ENCODE measurements around the gene MFRP.

Gene MFRP

DNA sequence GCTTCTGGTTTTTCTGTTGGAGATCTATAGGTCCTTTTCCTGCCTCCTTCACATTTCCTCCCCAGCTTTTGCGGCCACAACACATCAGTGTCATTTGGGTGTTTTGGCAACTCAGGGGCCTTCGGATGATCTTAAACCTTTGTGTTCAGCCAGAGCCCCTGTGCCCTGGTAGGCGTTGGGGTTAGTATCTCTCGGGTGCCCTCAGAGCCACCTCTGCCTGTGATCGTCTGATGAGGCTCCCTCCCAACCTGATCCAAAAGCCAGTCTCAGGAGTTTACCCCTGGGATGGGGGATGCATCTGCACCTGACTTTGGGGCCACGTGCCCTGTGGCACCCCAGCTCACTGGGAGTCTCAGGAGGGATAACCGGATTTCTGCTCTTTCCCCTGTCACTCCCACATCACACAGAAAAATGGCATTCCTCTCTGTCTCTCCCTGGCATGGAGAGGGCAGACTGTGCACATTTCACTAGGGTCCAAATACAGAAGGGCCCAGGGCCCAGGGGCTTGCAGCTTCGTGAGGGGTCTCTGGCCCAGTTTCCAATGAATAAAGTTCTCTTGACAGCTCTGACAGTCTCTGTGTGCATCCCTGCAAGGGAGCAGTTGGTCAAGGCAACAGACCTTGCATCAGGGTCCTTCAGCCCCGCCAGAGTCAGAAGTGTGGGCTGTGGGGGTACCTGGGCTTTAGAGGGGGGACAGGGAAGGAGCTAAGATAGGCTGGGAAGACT, 9.6 kb downstream of the MFRP start:
- no peak for DNase-seq

DNA sequence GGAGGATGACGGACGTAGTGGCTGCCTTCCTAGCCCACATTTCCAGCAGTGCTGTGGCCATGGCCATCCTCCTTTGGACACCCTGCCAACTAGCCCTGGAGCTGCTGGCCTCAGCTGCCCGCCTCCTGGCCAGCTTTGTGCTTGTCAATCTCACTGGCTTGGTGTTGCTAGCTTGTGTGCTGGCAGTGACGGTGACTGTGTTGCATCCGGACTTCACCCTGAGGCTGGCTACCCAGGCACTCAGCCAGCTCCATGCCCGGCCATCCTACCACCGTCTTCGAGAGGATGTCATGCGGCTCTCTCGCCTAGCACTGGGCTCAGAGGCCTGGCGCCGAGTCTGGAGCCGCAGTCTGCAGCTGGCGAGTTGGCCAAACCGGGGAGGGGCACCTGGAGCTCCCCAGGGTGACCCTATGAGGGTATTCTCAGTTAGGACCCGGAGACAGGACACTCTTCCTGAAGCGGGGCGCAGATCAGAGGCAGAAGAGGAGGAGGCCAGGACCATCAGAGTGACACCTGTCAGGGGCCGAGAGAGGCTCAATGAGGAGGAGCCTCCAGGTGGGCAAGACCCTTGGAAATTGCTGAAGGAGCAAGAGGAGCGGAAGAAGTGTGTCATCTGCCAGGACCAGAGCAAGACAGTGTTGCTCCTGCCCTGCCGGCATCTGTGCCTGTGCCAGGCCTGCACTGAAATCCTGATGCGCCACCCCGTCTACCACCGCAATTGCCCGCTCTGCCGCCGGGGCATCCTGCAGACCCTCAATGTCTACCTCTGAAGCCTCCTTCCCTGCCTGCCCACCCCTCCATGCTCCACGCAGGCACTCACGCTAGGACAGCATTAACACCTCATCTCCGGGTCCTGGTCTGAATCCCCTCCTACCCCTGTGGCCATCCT, 10.6 kb downstream of the MFRP start:
- no peak for DNase-seq

DNA sequence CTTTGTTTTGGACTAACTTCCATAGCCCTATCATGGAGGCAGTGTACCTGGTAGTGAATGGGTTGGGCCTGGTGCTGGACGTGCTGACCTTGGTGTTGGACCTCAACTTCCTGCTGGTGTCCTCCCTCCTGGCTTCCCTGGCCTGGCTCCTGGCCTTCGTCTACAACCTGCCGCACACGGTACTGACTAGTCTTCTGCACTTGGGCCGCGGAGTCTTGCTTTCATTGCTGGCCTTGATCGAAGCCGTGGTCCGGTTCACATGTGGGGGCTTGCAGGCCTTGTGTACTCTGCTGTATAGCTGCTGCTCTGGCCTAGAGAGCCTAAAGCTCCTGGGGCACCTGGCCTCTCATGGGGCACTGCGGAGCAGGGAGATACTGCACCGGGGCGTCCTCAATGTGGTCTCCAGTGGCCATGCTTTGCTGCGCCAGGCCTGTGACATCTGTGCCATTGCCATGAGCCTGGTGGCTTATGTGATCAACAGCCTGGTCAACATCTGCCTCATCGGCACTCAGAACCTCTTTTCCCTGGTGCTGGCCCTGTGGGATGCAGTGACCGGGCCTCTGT, 11.3 kb downstream of the MFRP start:
- DNase-seq, result no peak

DNA sequence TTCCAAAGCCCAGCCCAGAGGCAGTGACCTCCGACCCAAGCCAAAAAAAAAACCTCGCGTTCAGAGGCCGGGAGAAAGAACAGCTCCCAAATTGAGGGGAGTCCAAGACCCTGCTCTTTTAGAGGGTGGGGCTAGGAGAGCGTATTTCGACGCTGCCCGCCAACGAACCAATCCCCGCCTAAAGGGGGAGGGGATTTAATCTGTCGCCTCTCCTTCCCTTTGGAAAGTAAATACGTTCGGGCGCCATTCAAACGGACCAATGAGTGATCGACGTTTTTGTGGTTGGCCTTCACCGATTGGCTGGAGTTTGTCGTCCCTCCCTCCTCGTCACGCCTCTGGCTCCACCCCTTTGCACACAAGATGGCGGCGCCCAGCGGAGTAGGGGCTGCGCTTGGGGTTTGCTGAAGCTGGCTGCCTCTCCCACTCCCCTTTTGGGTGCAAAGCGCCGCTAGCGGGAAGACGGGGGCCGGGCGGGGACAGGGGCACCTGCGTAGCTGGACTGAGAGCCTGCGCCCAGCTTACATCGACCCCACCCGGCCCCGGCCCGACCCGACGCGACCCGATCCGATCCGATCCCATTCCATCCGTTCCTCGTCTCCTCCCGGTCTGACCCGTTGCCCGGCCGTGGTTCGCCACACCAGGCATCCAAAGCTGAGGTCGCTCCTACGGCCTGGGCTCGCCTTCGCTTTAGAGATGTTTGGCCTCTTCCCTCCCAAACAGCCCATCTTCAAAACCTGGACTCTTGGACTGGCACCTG, 12.2 kb downstream of the MFRP start, which contains the start of gene RNF26:
TSS of gene RNF26 (plus strand) at position 354 of the 757 bp plus-strand sequence. CDS start 596 bp downstream, outside the sequence.
- DNase-seq, result peak; percentile 99

DNA sequence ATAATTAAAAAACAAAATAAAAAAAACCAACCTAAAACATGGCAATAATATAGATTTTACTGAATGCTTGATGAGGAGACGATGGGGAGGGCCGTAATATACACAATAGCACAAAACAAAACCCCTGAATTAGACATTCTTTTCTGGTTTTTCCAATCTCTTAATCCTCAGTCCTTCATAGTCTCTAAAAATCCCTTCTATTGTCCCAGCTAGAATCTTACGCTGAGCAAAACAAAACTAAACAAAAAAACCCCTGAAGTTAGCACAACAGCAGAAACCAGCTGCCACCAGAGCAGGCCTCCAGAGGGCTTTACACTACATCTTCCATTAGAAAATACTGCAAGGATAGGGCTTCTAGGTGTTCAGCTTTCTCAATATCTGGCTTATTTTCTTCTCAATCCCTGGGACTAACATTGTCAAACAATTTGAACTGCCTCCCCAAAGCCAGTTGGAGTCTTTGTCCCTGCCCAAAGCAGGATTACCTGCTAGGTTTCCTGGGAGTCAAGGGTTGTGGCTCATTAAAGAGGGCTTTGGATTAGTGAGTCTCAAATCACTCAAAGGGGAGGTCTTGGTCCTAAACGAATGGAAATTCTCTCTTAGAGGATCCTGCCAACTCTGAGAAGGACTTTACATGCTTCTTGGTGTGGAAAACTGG, 14.3 kb downstream of the MFRP start:
- no peak for DNase-seq

DNA sequence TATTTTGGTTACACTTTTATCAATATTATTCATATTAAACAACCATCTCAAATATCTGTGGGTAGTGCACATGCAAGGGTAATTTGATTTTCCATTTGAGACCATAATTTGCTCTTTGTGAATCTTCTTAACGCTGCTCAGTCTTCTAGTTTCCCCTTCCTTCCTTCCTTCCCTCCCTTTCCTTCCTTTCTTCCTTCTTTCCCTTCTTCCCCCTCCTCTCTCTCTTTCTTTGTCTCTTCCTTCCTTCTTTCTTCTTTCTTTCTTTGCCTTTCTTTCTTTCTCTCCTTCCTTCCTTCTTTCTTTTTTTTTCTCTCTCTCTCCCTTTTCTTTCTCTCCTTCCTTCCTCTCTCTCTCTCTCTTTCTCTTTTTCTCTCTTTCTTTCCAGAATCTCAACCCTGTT, 16.3 kb downstream of the MFRP start:
- DNase-seq, result no peak

DNA sequence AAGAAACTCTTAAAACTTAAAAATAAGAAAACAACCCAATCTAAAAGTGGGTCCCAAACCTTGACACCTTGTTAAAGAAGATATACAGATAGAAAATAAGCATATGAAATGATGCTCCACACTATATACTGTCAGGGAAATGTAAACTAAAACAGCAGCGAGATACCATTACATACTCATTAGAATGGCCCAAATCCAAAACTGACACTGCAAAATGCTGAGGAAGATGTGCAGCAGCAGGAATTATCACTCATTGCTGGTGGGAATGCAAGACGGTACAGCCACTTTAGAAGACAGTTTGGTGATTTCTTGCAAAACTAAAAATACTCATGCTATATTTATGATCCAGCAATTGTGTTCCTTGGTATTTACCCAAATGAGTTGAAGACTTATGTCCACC, 17.2 kb downstream of the MFRP start:
- DNase-seq, result no peak

DNA sequence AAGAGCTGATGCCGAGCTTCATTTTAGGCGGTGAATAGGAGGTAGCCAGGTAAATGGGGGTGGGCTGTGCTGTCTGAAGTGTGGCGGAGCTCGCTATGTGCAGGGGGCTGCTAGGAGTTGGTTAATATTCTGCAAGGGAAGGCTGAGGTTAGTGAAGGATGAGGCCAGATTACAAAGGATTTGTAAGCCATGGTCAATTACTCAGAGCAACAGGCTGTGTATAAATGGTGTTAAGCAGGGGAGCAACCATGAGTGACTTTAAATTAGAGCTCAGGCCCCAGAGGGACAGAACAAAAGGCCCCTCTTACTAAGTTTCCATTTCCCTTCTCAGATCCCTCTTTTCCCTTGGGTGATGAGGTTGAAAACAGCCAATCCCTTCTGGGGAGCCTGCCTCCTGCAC, 22.3 kb downstream of the MFRP start:
- no peak for DNase-seq

DNA sequence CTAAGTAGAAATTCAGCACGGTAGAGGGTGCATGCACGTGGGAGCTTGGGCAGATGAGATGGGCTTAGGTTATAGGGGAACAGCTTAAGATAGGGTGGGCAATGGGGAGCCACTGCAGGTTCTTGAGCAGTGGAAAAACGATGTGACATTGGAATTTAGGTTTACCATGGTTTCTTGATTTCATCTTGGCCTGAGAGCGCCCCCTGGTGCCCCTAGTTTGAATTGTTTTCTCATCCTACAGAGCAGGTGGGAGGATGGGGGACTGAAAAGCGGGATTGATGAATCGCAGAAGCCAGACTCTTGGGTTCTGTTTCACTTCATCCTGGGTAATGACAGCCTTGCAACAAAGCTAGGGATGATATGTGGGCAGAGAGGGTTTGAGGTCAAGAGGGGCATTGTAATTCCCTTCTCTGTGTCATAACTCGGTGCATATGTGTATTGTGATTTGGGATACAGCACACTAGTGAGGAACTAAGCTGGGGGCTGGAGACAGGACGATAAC, 22.9 kb downstream of the MFRP start:
- DNase-seq, result peak; percentile 71

DNA sequence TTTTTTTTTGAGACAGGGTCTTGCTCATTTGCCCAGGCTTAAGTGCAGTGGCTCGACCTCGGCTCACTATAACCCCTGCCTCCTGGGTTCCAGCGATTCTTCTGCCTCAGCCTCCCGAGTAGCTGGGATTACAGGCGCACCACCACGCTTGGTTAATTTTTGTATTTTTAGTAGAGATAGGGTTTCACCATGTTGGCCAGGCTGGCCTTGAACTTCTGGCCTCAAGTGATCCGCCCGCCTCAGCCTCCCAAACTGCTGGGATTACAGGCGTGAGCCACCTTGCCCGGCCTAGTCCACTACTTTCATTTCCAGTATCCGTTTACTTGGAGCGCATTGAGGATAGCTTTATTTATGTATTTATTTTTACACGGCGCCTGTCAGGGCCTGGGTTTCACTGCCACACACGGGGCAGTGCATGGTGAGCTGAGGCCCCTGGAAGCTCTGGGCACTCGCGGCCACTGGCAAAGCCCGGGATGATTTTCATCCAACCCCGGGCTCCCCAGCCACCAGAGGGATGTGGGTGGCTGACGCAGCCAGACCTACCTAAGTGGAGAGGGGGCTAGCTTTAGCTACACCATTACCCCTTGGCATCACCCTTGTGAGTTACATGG, 23.5 kb downstream of the MFRP start:
- no peak for DNase-seq

DNA sequence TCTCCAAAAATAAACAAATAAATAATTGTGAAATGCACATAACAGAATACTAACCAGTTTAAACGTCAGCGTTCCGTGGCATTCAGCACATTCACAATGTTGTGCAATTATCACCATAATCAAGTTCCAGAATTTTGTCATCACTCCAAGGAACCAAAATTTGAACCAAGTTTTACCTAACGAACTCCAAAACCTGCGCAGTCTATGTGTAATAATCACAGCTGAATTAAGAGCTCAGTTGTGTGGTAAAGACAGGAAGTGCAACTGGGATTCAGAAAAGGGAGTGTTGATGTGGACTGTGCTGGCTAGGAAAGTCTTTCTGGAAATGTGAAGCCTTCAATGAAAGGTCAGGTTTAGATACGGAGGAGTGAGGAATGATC, 24.2 kb downstream of the MFRP start:
- peak; percentile 34 for DNase-seq

DNA sequence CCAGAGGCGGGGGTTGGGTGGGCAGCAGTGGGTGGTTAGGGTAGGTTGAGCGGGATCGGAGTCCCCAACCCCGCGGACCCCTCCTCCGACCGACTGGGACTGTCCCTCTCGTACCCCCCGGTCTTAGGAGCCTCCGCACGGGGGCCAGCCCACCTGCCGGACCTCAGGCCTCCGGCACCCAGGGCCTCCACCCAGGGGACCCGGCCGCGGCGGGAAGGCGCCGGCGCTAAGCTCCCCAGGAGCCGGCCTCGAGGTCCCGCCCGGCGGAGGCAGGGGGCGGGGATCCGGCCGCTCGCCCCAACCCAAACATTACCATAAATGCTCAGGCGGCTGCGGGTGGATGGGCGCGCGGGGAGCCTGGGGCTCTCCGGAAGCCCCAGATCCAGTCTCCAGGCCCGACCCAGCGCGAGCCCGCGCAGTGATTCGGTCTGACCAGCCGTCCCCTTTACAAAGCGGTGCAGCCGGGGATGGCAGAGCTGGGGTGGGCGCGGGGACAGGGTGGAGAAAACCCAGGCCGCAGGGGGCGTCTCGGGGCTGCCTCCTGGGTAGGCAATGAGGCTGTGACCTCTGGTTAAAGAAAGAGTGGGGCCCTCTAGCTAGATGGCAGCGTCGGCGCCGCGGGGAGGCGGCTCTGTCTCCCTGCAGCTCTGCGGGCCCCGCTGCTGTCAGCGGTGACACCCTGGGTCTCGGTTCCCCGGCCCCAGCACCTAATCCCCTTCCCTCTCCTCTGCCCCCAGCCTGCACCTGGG, 25.6 kb downstream of the MFRP start:
- DNase-seq, result peak; percentile 82

DNA sequence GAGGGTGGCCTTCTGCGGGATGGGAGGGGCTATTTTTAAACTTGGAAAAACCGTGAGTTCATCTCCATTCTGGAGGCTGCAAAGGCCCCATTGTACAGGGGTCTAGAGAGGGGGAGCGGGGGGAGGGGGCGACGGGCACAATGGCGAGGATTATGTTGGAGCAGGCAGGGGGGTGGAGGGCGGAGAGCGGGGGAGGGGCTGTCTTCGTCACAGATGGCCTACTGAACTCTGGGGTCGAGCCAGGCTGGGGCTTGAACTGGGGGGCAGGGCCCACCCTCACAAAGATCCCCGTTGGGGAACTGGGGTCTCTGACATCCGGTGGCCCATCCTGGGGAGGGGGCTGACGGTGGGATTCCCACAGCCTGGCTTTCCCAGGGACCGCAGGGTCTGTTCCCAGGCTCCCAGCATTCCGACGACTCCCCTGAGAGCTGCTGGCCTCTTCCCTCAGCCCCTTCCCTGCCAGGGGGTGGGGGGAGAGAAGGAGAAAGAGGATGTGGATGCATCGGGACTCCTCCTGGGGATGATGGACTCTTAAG, 26.2 kb downstream of the MFRP start:
- no peak for DNase-seq

DNA sequence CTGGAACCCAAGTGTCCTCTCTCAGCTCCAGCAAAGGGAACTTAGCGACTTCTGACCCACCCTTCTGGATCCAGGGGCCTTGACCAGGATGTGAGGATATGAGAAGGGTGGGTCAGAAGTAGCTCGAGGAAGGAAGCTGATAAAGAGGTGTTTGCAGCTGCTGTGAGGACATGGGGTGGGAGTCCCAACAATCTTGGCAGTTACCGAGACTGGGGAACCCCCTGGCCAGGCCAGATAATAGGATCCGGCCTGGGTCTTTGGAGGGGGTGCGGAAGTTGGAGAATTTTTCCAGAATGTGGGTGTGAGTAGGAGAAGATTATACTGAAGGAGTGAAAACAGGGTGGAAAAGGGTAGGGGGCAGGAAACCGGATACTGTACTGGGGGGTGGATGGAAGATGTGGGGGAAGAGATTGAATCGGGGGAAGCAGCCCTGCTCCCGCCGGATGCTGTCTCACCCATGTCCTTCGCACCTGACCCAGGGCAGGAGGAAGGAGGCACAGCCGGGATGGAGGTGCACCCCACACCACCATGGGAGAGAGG, 26.7 kb downstream of the MFRP start:
- no peak for DNase-seq

DNA sequence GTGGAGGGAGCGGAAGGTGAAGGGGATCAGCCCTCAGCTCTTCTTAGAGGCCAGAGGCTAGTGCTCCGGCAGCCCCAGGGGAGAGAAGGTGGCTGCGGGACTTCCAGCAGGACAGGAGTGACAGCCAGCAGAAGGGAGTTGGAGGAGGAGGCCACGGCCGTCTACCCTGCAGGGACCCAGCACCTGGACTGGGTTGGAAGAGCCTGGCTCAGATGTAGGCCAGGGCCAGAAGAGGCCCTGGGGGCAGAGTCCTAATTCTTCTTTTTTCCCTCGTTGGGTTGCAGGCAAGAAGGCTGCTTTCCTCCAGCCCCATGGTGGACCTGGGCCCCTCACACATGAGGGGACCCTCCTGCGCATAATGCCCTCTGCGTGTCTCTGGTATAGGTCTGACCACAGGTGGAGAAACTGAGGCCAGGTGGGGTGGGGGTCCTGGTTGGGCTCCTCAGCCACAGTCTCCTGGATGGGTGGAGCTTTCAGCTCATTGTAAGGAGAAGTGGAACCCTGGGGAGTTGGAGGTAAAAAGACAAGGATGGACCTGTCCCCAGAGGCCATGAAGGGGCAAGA, 27.3 kb downstream of the MFRP start:
- DNase-seq, result no peak

DNA sequence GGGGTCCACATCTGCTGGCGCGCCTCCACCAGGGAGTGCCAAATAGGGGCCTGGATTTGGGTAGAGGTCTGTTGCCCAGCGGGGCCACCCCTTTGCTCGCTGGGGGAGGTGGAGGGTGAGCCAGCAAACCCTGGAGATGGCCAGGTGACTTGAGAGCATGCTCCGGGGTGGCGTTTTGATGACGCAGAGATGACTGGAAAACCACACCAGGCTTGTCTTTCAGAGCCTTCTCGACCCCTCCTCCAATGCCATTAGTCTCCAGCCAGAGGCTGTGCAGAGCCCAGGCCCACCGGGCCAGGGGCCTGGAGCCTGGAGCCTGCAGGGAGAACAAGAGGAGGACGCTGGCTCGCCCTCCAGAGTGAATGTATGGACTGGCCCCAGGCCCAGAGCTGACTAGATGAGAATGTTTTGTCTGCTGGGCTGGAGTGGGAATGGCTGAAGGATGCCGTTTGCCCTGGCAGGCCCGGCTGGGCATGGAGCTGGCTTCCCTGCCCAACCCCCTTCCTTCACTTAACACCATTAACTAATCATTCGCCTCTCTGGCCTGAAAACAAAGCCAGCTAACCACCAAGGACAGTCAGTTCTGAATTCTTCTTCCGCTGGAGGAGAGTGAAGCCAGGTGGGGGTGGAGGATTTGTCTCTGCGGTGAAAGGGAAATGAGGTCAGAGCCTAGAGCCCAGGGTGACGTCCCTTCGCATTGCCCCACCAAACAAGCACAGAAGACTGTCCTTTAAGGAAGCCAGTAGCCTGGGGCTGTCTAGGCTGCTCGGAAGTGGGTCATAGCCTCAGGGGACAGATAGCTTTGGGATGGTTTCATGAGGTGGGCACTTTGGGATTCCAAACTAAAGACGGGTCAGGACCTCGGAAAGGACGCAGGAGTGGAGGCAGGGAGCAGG, 28.0 kb downstream of the MFRP start:
- no peak for DNase-seq

DNA sequence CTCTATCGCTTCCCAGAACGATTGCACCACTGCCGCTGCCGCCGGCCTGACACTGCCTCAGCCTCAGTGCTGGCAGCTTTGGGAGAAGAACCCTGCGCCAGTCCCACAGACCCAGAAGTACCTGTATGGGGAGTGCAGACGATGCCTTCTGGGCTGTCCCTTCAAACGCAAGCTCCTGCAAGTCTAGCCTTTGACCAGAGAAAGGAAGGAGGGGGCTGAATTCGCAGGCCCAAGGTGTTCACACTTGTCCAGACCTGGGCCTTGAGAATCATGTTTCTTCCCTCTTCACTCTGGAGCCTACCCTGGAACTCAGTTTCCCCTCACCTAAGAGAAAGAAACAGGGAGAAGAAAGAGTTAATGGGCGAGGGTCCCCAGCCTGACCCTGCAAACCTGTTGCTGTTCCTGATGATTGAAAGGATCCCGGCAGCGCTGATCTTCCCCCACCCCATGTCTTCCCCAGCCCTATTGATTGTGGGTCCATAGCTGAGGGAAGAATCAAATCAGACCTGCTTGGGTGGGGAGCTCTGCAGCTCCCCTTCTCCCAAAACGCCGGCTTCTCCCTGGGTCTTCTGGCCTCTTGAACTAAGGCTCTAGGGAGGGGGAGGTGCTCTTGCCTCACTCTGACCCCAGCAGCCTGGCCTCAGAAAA, 28.8 kb downstream of the MFRP start:
- no peak for DNase-seq

All from NCI-H146 (cell line).